ENCODE results near the gene SAMM50.

DNA sequence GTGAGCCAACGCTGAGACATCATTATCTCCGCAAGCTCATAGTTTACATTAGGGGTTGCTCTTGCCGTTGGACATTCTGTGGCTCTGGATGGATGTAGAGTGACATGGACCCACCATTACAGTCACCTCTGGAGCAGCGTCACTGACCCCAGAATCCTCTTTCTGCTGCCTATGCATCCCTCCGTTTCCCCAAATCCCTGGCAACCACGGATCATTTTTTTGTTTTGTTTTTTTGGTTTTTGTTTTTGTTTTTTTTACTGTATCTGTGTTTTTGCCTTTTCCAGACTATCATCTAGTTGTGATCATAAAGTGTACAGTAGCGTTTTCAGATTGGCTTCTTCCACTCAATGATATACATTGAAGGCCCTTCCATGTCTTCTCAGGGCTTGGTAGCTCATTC lies 72.8 kb downstream of the SAMM50 start:
- TF ChIP-seq, protein P1, sequence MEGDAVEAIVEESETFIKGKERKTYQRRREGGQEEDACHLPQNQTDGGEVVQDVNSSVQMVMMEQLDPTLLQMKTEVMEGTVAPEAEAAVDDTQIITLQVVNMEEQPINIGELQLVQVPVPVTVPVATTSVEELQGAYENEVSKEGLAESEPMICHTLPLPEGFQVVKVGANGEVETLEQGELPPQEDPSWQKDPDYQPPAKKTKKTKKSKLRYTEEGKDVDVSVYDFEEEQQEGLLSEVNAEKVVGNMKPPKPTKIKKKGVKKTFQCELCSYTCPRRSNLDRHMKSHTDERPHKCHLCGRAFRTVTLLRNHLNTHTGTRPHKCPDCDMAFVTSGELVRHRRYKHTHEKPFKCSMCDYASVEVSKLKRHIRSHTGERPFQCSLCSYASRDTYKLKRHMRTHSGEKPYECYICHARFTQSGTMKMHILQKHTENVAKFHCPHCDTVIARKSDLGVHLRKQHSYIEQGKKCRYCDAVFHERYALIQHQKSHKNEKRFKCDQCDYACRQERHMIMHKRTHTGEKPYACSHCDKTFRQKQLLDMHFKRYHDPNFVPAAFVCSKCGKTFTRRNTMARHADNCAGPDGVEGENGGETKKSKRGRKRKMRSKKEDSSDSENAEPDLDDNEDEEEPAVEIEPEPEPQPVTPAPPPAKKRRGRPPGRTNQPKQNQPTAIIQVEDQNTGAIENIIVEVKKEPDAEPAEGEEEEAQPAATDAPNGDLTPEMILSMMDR (IDR thresholded peaks at IDR 0.05; ENCODE audit: poor library complexity) = no peak
- no peak for TF ChIP-seq EZH2 (IDR thresholded peaks at IDR 0.05; ENCODE audit: borderline replicate concordance)
- no peak for TF ChIP-seq EZH2phosphoT487 (IDR thresholded peaks at IDR 0.05; ENCODE audit: low read depth, severe bottlenecking, unreplicated experiment)

Data from hepatocyte (in vitro differentiated cells).